Stomach (tissue), 4 donors: ENCODE results near the gene TSPAN32.

Experiments
- EP300 ChIP-seq: sonication (generic); formaldehyde crosslinking; IDR thresholded peaks from one replicate; pipeline ENCODE4 v1.6.1; 2017; ENCODE audit warnings: antibody characterized with exemption
- POLR2A ChIP-seq, 4 donors: fragments of 450-650 bp; IDR thresholded peaks; one replicate each; pipeline ENCODE4 v1.6.1; 2016; ENCODE audit warnings: antibody characterized with exemption in 4 of 4, control low read depth in 2 of 4, mild to moderate bottlenecking in 1 of 4, moderate library complexity in 1 of 4
- TF ChIP-seq, protein P1 (sequence below), 7 experiments: fragments of 450-650 bp in 4 of 7; fragments of 200-600 bp in 3 of 7; sonication (generic) in 3 of 7; IDR thresholded peaks; one replicate each; pipeline ENCODE4 v1.5.1; 2016 to 2019; ENCODE audit warnings: antibody characterized with exemption in 7 of 7, control low read depth in 2 of 7, mild to moderate bottlenecking in 1 of 7

DNA sequence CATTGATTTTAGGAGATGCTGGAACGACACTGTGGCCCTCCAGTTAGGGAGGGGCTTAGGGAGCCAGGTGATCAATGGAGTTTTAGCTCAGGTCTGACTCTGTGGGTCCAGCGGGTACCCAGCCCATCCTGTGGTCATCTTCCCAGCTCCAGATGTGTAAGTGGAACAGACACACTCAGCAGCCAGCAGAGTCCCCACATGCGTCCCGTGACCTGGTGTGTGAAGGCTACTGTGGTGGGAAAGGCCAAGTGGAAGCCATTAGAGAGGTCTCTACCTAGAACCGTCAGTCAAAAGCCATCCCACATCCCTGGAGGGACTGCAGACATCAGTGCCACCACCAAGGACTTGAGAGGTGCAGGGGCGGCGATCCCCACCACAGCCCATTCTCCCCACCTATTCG is 55.4 kb downstream of the TSPAN32 start:
- TF ChIP-seq, protein P1, sequence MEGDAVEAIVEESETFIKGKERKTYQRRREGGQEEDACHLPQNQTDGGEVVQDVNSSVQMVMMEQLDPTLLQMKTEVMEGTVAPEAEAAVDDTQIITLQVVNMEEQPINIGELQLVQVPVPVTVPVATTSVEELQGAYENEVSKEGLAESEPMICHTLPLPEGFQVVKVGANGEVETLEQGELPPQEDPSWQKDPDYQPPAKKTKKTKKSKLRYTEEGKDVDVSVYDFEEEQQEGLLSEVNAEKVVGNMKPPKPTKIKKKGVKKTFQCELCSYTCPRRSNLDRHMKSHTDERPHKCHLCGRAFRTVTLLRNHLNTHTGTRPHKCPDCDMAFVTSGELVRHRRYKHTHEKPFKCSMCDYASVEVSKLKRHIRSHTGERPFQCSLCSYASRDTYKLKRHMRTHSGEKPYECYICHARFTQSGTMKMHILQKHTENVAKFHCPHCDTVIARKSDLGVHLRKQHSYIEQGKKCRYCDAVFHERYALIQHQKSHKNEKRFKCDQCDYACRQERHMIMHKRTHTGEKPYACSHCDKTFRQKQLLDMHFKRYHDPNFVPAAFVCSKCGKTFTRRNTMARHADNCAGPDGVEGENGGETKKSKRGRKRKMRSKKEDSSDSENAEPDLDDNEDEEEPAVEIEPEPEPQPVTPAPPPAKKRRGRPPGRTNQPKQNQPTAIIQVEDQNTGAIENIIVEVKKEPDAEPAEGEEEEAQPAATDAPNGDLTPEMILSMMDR (IDR thresholded peaks at IDR 0.05), result no peak
- TF ChIP-seq EP300 (no peak), POLR2A (IDR thresholded peaks at IDR 0.05) (no peak)
